Measurements from ENCODE around the gene DEPDC1B. TPM values are rescaled to one million over a fixed set of nuclear protein-coding genes. Genes with fewer than 3 reads are reported as not detected.
A peak's percentile ranks its signal among the peaks of the same experiment; 100 is the strongest.
"Not testable (repeated sequence)": the region's sequence is repeated elsewhere in the genome, so short reads cannot be mapped to it uniquely, and the experiment has no call there.

DEPDC1B gene
- total RNA-seq, 4 donors from 2014 or later: 10.5 to 13.2 (median 11.2) TPM

DNA sequence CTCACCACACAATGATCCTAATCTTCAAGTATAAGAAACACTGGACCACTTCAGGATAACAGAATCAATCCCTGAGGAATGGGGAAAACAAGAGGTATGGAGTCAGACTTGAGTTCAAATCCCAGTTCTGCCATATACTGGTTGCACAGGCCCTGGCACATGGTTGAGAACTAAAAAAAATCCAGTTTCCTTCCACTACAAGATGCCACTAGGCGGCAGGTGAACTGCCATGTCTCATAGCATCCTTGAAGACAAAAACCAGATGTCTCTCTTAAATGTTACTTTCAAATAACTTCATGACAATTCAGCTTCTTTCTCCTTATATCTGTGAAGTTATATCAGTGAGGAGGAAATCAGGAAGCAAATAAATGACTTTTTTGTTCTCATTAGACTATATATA lies 11.0 kb downstream of the DEPDC1B start:
- H3K4me1 ChIP-seq: no peaks in the 10 kb centered on the region
- TF ChIP-seq, protein P1, sequence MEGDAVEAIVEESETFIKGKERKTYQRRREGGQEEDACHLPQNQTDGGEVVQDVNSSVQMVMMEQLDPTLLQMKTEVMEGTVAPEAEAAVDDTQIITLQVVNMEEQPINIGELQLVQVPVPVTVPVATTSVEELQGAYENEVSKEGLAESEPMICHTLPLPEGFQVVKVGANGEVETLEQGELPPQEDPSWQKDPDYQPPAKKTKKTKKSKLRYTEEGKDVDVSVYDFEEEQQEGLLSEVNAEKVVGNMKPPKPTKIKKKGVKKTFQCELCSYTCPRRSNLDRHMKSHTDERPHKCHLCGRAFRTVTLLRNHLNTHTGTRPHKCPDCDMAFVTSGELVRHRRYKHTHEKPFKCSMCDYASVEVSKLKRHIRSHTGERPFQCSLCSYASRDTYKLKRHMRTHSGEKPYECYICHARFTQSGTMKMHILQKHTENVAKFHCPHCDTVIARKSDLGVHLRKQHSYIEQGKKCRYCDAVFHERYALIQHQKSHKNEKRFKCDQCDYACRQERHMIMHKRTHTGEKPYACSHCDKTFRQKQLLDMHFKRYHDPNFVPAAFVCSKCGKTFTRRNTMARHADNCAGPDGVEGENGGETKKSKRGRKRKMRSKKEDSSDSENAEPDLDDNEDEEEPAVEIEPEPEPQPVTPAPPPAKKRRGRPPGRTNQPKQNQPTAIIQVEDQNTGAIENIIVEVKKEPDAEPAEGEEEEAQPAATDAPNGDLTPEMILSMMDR (IDR thresholded peaks at IDR 0.05): no peak
- TF ChIP-seq POLR2A (IDR thresholded peaks at IDR 0.05): no peak
- DNase-seq: no peak
- H3K9me3 ChIP-seq: no peaks in the 10 kb centered on the region
- H3K27ac ChIP-seq: no peak overlapping the region
- H3K4me3 ChIP-seq: no peak overlapping the region
- no peaks in the 10 kb centered on the region for H3K36me3 ChIP-seq
- H3K27me3 ChIP-seq: no peaks in the 10 kb centered on the region

DNA sequence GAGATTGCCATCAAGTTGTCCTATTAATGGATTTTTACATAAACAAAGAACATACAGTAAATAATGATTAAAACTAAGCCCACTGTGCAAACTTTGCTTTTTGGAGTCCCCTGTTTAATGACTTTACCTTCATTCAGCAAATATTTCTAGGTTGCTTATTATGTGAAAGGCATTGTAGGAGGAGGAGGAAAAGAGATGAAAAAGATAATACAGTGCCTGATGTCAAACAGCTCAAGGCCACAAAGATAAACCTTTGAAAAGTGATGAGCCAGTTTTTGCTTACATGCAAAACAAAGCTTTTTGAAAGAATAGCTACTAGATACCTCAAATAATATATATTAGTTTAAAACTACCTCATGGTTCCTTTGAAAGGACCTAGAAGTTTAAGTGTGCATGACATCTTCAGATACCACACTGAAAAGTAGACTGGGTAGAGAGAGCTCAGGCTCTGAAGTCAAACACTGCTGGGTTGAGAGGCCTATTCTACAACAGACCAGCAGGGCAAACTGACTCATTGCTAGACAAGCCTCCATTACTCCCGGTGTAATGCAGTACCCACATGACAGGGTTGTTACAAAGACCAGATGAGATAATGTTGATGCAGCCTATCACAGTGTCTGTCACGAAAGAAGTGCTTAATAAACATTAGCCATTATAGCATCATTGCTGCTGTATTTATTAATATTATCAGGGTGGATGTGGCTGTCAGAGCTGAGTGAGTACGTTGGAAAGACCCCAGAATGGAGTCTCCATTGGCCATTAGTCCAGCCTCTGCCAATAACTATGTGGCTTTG lies 11.8 kb downstream of the DEPDC1B start:
- TF ChIP-seq POLR2A (IDR thresholded peaks at IDR 0.05): no peak
- TF ChIP-seq, protein P1 (IDR thresholded peaks at IDR 0.05): peak in 4 of 6 experiments; percentile 7 to 54 (median 40)
- no peaks in the 10 kb centered on the region for H3K9me3 ChIP-seq
- no peaks in the 10 kb centered on the region for H3K27me3 ChIP-seq
- H3K4me3 ChIP-seq: no peak overlapping the region
- H3K36me3 ChIP-seq: no peaks in the 10 kb centered on the region
- H3K27ac ChIP-seq: no peak overlapping the region
- no peak for DNase-seq
- H3K4me1 ChIP-seq: no peaks in the 10 kb centered on the region

DNA sequence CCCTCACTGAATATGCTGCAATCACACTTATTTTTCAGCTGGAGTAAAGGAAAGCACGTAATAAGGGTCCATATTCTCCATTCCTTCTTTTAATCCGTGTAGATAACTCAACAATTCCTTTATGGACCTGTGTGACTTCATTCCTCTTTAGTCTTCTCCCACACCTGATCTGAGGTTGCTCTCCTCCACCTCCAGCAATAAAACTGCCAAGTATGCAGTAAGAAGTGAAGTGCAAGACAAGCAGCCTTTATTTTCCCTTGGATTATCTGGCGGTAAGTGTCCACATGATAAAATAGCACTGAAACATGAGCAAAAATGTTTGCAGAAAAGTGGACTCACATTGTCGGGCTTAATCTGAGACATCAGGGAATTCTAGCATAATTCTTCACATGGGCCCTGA lies 13.8 kb downstream of the DEPDC1B start:
- no peak overlapping the region for H3K27ac ChIP-seq
- H3K4me3 ChIP-seq: no peak overlapping the region
- H3K9me3 ChIP-seq: no peaks in the 10 kb centered on the region
- H3K27me3 ChIP-seq: no peaks in the 10 kb centered on the region
- no peak for DNase-seq
- no peaks in the 10 kb centered on the region for H3K36me3 ChIP-seq
- H3K4me1 ChIP-seq: no peaks in the 10 kb centered on the region
- TF ChIP-seq POLR2A (IDR thresholded peaks at IDR 0.05): no peak
- TF ChIP-seq, protein P1 (IDR thresholded peaks at IDR 0.05): no peak

DNA sequence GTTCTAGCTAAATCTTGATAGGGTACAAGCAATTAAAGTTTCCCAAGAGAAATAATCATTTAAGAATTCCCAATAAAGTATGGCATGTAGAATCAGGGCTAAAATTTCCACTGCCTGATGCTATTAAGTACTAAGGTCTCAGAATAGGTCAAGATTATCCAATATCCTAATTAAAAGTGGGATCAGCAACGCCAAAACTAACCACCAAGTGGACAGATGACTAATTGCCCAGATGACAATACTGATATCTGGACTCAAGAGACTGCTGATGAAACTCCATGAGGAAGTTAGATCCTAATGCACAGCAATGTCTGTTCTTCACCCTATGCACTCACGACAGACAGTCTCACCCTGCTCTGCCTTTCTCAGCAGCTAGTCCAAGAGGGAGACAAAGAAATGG lies 14.3 kb downstream of the DEPDC1B start:
- DNase-seq: no peak
- Histone ChIP-seq H3K36me3 (no peaks in the 10 kb centered on the region), H3K4me1 (no peaks in the 10 kb centered on the region), H3K27me3 (no peaks in the 10 kb centered on the region), H3K27ac (no peak overlapping the region), H3K4me3 (no peak overlapping the region), H3K9me3 (no peaks in the 10 kb centered on the region)
- TF ChIP-seq POLR2A (IDR thresholded peaks at IDR 0.05): no peak
- TF ChIP-seq, protein P1 (IDR thresholded peaks at IDR 0.05): no peak

DNA sequence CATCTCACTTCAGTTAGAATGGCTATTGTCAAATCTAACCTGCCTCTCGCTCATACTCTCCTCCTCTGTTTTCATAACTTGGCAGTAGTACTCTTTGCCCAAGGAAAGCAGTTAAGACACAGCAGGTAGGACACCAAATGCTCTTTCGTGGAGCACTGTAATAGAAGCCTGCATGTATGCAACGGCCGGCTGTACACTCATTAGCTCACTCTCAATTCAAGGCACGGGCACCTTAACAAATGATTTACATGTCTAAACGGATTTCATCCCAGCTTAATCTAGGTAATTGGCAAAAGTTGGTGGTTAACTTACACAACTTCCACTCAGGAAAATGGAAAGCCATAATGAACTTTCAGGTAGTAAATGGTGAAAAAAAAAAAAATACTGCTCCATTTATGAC lies 14.9 kb downstream of the DEPDC1B start:
- H3K36me3 ChIP-seq: no peaks in the 10 kb centered on the region
- no peak overlapping the region for H3K4me3 ChIP-seq
- H3K27me3 ChIP-seq: no peaks in the 10 kb centered on the region
- H3K9me3 ChIP-seq: no peaks in the 10 kb centered on the region
- TF ChIP-seq POLR2A (IDR thresholded peaks at IDR 0.05): no peak
- TF ChIP-seq, protein P1 (IDR thresholded peaks at IDR 0.05): no peak
- no peaks in the 10 kb centered on the region for H3K4me1 ChIP-seq
- H3K27ac ChIP-seq: no peak overlapping the region
- no peak for DNase-seq

DNA sequence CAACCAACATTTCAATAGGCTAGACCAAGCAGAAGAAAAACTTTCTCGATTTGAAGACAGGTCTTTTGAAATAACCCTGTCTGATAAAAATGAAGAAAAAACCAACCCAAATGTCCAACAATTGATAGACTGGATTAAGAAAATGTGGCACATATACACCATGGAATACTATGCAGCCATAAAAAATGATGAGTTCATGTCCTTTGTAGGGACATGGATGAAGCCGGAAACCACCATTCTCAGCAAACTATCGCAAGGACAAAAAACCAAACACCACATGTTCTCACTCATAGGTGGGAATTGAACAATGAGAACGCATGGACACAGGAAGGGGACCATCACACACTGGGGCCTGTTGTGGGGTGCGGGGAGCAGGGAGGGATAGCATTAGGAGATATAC lies 18.0 kb downstream of the DEPDC1B start:
- not testable (repeated sequence) for DNase-seq, H3K27ac ChIP-seq, H3K4me1 ChIP-seq

More for the DNA sequence above, 18.0 kb downstream of the DEPDC1B start:
- not testable (repeated sequence) for H3K27me3 ChIP-seq, H3K36me3 ChIP-seq, H3K9me3 ChIP-seq, H3K4me3 ChIP-seq

All from Peyer's patch (tissue), 4 donors.